CD4-positive, alpha-beta T cell treated with Interleukin-10 for 1 hour (primary cell): ENCODE data around the gene PCDHGC5.

Source experiments
- DNase-seq: peaks from one replicate; pipeline ENCODE4 v3.0.0-alpha.2; 2020

Gene PCDHGC5

DNA sequence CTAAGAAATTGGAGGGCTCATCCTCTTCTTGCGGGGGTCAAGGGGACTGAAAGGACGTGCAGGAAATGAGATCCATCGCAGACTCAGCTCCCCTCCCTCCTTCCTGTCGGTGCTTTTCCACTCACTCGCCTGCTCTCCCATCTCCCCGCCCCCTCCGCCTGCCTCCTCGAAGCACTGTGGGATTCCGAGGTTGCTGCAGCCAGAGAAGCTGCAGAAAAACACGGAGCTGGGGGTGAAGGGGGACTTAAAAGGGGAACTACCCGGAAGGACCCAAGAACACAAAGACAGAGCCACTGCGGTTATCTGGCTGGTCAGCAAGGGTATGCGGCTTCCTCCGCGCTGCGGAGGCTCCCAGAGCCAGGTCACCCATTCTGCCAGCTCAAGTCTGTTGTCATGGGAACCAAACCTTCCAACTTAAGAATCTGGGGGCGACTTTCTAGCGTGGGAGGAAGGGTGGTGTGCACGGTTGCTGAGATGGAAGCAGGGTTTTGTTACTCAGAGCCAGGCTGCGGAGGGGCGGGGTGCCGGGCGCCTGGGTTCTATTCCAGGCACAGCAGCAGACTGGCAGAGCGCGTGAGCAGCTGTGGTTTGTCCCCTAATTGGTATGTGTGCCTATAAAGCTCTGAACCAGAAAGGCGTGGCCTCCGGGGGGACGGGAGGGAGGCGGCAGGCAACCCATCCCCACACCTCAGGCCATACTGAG lies 24.9 kb downstream of the PCDHGC5 start:
- peak; percentile 36 for DNase-seq

DNA sequence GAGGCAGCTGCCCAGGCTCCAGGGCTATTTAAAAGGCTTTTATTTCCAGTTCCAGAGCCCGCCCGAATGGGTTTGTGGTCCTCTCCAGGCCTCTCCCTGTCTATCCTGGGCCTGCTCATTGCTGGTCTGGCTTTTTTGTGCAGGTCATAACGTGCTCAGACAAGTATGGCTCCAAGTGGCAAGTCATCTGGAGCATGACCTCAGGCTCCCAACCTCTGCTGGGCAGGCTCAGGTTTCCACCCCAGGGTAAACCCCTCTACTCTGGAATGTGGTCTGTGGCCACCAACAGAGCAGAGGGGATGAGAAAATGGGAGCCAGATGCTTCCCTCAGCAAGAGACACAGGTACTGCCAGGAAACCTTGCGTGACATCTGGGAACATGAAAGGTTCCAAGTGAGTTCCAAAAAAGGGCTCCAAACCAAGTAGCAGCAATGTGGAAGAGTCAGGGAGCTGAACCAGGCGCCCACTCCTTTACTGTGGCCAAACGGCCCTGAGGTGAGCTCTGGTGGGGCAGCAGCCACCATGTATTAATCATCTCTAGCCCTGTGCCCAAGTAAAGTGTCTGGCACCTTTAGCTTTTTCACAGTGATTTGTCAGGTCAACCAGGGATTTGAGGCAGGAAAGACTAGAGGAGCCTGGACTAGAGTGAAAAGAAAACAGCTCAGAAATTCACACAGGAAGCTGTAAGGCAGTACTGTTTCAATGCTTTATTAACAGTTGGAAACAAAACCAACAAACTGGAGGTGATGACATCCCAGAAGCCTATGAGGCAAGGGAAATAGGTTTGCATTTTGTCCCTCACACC lies 25.7 kb downstream of the PCDHGC5 start:
- no peak for DNase-seq

DNA sequence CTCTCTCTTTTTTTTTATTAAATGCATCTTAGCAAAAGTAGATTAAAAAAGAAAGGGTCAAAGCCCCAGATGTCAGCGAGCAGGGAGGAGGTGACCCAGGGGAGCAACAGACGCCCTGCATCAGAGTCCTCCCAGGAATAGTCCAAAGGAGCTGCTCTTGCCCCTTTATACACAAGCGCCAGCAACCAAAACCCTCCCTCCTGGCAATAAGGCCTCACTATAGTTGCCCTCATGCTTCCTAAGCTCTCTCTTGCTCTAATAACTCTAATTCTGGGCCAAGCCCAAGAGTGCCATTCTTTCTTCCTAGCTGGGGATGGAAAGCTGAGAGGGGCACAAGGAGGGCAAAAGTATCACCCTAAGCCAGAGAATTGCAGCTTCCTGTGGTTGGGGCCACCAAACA lies 26.3 kb downstream of the PCDHGC5 start:
- no peak for DNase-seq

DNA sequence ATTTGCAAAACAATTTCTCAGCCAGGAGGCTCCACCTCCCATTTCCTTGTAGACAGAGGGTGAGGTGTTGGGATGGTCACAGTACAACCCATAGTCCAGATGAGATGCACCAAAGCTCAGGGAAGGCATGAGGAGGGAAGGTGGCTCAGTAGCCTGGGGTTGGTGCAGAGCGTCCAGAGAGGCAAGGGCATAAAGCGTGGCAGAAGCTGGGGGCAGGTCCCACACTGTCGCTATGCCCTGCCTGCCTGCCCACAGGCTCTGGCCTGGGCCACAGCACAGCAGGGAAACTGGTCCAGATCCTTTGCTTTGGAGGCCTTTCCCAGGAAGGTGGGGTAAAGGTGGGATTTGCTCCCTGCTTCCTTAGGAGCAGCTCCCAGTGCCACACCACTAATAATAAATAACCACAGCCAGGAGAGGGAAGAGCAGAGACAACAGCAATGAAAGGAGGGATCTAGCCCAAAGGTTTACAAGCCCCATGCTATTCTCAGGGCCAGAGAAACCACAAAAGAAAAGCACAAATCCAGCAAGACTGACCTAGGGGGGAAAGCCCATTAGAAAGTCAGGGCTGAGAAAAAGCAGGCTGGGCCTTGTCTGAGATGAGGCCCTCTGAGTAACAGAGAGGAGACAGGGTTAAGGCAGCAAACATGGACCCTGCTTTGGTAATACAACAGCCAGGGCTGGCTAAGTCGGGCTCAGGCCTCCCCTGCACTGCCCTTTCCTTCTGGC lies 27.2 kb downstream of the PCDHGC5 start:
- DNase-seq, result no peak

DNA sequence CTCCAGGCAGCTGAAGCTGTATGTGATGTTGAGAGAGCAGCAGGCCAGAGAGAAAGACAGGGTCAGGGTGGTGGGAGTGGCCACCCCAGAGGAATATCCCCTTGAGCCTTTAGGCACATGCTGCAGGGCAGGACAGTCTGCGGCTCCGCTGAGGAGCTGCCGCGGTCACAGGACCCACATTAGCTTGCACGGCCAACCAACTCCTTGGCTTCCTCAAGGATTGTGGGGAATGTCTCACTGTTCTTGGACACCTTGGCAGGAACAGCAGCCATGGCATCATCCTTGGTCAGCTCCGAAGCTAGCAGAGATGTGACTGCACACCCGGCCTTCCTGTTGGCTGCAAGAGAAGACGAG lies 27.8 kb downstream of the PCDHGC5 start:
- DNase-seq, result no peak

DNA sequence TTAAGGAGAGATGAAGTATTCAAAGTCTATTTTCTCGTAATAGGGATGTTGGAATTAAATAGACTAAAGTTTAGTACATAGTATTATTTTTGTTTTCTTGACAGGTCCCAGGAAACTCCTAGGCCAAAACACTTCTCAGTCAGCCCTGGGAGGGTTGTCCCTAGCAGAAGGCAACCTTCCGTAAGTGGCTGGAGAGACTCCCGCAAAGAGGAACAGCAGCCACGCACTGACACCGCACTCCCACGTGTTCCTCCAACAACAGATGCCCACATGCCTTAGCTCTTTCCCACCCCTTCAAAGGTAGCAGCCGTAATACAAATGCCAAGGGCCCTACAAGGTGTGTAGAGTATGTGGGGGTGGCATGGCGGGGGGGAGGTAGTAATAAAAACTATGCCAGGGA lies 28.4 kb downstream of the PCDHGC5 start:
- DNase-seq, result no peak

DNA sequence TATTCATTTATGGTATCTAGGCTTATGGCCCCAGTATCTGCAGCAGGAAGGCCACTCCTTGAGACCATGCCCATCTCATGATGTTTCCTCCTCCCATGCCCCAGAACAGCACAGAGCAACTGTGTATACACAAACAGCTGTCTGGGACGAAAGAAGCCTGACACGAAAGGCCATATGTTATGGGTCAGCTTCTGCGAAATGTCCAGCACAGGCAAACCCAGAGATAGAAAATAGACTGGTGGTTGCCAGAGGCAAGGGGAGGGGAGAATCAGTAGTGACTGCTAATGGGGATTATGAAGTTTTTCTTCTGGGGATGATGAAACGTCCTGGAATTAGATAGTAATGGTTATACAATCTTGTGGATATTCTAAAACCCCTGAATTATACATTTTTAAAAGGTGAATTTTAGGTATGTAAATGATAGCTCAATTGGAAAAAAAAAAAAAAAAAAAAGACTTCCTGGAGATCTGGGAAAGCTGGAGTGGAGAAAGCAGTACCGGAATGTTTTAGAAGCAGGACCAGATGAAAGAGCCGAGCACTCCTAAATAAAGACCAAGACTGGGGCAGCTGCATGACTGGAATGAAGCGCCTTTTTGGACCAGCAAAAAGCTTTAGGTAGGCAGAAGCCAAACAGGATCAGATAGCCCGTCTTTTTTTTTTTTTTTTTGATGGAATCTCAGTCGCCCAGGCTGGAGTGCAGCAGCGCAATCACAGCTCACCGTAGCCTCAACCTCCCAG lies 29.2 kb downstream of the PCDHGC5 start:
- no peak for DNase-seq

DNA sequence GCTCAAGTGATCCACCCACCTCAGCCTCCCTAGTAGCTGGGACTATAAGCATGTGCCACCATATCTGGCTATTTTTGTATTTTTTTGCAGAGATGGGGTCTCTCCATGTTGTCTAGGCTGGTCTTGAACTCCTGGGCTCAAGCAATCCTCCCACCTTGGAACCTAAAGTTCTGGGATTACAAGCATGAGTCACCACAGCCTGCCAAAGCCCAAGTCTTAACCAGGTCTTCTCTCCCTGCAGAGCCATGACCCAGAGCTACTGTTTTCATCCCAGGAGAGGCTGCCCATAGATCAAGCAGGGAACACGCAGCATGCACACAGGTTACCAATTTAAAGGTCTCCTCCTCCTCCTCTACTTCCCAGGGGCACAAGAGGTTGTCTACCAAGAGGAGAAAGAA lies 29.7 kb downstream of the PCDHGC5 start:
- DNase-seq, result no peak

DNA sequence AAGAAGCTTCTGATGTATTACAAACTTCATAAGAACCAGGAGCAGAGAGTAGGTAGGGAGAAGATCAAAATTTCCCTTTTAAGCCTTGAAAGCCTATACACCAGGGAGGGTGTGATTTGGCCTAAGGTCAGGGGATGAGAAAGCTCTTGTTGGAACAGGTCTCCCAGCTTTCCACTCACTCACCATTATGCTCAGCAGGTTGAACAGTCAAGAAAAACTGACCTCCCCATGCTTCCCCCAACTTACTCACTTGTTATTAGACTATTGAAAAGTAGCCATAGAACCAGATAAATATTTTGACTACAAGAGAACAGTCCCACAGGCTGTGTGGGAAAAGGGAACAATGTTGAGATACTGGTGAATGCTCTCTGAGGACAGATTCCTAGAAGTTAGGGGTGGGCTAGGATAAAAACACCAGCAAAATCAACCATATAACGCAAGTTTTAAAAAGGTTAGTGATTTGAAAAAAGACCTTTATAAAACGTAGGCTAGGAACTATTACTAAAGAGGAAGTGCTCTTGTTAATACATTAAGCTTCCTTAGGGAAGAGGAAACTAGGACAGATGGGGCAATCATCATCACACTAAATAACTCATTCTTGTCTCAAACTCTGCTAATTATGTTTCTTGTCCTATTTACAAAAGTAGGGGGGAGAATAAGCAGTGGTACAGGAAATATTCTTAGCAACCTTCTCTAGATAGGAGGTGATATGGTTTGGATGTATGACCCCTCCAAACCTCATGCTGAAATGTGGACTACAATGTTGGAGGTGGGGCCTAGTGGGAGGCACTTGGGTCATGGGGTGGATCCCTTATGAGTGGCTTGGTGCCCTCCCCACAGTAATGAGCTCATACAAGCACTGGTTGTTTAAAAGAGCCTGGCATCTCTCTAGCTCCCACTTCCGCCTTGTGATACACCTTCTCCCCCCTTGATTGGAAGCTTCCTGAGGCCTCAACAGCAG lies 31.0 kb downstream of the PCDHGC5 start:
- no peak for DNase-seq

DNA sequence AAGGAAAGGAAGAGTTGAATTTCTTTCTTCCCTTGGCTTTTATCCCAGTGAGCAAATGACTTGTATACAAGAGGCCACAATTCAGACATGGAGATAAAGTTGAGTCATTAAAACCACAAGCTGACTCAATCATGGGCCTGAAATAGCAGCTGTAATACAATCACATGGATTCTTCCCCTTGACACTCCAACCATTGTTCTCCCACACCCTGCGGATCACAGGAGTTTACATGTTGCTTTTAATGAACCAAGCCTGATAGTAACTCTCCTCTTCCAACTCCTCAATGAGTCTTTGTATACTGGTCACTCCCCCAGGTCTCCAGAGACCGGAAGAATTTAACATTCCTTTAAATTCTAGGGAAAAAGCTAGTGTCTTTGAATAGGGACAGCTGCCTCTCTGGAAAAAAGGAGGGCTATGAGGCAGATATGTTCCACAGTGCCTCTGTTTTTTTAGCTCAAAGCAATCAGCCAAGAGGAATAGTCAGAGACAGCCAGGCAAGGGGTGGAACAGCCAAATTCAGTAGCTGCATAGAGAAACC lies 32.4 kb downstream of the PCDHGC5 start:
- no peak for DNase-seq

DNA sequence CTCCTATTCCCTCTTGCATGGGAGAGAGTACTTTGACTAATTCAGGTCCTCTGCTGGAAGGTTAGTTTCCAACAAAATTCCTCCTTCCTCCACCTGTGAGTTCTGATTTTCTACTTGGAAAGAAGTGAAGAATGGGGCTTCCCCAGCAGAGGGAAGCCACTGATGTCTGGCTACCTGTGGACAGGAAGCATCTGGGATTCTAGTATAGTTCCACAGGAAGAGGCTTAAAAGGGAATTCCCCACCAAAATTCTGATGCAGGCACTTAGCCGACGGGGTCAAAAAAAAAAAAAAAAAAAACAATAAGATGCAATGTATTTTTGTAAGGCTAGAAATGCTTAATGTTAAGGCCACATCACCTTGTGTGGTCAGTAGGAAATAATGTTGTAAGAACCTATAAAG lies 33.4 kb downstream of the PCDHGC5 start:
- DNase-seq, result no peak

DNA sequence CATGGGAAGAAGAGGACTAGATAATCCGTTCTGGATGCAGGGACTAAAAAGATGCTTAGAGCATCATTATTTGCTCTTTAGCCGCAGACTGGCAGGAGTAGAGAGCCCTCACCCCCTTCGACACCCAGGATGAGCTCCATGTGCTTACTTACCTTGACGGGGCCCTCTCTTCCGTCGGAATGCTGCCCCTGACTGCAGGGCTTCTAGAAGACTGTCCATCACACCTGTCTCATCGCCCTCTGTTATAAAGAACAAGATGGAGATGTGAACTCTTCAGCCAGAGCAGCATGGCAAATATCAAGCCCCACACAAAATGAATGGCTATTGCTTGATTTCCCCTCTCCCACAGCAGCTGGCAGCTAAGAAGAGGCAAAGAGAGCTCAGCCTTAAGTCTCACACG lies 35.1 kb downstream of the PCDHGC5 start:
- DNase-seq, result no peak

DNA sequence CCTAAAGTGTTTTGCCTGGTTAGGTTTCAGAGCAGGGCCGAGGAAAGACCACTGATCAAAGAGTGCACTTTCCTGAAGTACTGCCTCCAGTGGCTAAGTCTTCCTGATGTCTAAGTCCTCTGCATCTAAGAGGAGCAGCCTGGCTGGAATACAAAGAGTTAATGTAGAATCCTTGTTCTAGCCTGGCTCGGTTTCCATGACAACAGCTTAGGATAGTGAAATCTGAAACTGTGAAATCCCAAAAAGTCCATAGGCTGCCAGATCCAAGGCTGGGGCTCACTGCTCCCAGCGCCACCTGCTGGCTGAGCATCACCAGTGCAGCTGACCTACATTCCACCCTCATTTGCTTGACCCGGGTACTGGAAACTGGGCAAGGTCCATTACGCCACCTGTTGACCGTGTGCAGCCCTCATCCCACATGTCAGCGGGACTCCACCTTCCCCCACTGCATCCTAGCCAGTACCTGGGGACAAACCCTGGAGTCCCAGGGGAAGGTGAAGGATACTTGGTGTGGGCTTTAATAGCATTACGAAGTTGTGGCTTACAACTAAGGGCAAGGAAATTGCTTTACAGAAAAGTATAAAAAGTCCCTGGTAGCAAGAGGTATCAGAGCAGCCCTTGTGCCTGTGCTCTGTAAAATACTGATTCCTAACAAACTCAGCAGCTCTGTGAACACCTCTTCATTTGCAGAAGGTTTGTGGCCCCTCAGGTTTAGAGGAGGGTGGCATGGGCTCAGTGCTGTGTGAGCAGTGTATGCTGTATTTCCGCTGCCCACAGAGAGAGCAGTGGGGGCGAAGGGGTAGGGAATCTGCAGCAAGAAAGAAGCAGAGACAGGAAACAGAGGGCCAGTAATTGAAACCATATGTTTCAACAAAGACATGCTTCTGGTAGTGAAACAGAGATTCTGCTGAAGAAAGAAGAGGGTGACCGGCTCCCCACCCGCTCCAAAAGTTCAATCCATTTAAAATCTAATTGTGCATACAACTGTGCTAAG lies 36.0 kb downstream of the PCDHGC5 start:
- peak; percentile 63 for DNase-seq

DNA sequence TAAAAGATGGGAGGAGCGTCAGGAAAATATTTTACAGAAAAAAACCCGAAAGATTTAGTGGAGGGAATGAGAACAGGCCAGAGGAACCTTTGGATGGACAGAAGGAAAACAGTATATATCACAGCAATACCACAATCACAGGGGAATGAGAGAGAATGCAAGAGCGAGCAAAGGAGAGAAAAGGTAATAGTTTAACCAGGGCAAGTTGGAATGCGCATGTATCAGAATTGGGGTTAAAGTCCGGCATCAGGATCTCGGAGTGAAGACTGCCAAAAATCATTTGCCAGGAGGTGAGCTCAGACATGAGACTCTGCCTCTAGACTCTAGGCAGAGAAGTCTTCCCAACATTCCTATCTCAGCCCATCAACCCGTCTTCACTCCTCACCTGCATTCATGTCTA lies 36.8 kb downstream of the PCDHGC5 start:
- DNase-seq, result no peak

DNA sequence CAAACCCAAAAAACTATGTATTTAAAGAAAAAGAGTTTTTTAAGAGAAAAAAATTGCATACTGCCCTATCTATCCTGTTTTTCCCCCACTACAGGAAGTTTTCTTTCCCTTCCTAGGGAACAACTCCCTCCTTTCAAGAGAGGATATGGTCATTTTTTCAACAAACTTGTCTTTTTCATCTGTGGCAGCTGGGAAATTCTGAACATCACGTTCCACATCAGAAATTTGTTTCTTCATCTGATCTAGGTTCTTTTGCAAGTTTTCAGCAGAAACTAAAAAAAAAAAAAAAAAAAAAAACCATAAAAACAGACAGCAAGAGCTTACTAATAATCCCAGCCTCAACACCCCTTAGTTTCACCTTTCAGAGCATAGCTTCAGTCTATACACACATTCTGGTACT lies 38.5 kb downstream of the PCDHGC5 start:
- no peak for DNase-seq

DNA sequence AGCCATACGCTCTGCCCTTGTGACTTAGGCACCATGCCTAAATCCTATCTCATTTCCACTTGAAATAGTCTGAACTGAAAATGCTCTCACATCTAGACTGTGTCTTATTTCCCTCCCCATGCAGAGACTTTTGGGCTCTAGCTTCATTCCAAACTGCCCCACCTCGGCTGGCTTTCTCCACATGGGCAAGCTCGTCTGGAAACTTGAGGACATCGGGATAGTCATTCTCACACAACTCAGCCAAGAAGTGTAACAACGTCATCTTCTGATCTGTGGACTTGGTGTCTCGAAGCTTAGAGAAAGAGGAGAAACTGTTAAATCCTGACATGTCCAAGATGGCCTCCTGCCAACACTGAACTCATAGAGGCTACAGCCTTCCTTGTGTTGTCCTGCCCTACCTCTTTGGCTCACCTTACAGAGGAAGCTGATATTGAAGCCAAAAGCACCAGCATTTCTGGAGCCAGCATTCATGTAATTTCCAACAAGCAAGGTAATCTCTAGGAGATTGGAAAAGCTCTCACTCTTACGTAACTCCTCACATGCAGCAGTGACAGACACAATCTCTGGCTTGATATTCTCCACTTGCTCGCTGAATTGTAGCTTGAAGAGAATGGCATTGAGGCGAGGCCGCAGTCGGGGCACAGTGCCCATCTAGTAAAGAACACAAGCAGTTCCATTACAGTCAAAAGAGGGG lies 39.6 kb downstream of the PCDHGC5 start:
- no peak for DNase-seq

DNA sequence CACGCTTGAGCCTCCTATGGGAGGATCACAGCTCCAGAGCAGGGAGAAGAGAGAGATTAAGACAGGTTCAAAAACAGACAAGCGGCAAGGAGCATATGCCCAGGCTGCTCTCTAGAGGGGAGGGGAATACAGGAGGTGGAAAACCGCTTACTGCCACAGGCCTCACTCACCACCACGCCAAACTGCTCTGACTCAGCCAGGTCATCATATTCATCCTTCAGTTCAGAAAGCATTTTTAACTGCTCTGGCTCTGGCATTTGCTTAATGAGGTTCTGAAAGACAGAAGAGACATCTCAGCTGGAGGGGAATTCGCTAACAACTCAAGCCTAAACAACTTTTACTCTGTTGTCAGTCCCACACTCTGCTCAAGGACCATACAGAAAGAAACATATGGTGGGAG lies 40.1 kb downstream of the PCDHGC5 start:
- DNase-seq, result no peak

DNA sequence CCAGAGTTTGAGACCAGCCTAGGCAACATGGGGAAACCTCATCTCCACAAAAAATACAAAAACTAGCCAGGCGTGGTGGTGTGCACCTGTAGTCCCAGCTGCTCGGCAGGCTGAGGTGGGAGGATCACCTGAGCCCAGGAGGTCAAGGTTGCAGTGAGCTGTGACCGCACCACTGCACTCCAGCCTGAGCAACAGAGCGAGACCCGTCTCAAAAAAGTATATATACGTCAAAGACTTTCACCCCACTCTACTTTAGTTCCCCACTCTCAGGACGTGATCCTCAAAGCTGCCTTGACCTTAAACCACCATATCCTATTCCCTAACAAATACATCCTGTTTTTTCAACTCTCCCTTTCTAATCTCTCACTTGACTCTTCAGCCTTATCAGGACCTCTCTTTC lies 41.0 kb downstream of the PCDHGC5 start:
- DNase-seq, result no peak

DNA sequence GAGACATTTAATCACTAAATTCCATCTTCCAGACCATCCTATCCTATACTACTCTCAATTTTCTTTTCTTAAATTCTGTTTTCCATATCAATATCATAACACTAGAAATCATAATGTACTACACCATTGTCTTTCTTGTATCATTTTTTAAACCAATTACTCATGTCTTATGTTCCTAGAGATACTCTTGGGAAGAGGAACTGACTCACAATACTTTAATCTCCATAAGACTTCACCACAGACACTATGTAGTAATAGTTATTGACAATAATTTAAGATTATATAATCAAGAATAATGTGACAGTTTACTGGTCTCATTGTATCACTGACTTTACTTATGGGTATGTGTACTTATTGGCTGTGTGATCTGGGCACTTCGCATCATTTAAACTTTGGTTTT lies 43.8 kb downstream of the PCDHGC5 start:
- DNase-seq, result no peak

DNA sequence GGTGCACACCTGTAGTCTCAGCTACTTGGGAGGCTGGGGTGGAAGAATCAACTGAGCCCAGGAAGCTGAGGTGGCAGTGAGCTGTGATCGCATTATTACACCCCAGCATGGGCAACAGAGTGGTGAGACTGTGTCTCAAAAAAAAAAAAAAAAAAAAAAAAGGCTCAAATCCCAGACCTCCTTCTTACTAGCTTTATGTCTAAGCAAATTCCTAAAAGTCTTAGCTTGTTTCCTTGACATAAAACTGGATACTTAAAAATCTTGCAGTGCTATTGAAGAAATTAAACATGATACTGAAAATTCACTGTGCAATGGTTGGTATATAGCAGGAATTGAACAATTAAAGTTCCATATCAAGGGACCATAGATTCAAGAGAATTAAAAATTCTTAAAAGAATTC lies 45.0 kb downstream of the PCDHGC5 start:
- DNase-seq, result no peak
